ENCODE data around the gene USP9Y.

Gene USP9Y

DNA sequence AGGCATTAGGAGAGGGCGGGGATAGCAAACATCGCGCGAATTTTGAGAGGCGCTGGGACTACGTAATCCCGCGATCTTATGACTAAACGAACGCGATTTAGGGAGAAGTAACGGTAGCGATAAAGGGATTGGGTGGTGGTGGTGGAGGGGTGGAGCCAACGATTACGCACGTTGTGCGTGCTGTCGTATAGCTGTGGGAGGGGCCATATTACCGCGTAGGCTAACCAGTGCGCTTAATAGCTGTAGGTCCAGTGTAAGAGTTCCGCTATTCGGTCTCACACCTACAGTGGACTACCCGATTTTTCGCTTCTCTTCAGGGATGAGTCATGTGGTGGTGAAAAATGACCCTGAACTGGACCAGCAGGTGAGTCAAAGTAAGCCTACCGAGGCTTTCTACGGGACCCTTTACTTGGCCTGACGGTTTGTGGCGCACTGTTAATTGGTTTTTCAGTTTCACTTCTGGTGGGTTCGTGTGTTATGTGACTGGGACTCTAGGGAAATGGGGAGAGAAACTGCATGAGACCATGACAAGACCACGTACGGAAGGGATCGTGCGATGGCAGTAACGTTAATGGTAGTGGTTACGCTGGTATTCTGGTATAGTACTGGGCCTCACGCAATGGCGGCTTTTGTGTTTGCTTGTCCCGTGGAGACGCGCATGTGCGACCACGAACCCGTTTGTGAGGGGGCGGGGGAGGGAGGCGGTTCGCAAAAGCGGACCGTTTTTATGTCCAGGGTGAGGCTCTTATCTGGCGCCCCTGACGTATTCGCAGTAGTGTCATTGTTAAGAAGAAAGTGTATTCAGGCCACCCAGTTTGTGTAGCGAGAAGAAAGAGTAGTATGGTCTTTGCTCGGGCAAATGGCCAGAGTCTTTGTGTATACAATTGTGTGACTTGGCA lies 203.8 kb downstream of the USP9Y start, which contains the start of gene DDX3Y:
Gene DDX3Y (plus strand): TSS at position 251 of the 899 bp plus-strand sequence. CDS start 69 bp downstream, at position 320.
- no peaks in the 10 kb centered on the region for H3K4me1 ChIP-seq (ENCODE audit: insufficient read depth, low read length)
- H3K27ac ChIP-seq (ENCODE audit: low read length): peak within 1 kb of the TSS; percentile 78
- no peaks in the 10 kb centered on the region for H3K9me3 ChIP-seq (ENCODE audit: insufficient read depth, low read depth, low read length)
- H3K36me3 ChIP-seq (ENCODE audit: insufficient read depth, low read depth, low read length): peaks cover 17% of the 10 kb centered on the region
- H3K4me3 ChIP-seq (ENCODE audit: low read length): peak within 1 kb of the TSS; percentile 96
- no peaks in the 10 kb centered on the region for H3K27me3 ChIP-seq (ENCODE audit: insufficient read depth, low read length)
- peak within 1 kb of the TSS; percentile 97 for H3K9ac ChIP-seq (ENCODE audit: low read depth, low read length)

GRCh38 chrY:12905517-12905872 lies 204.5 kb downstream of the USP9Y start:
- Histone ChIP-seq H3K4me3 (ENCODE audit: low read length) (peak overlapping the region; percentile 96), H3K4me1 (ENCODE audit: insufficient read depth, low read length) (no peaks in the 10 kb centered on the region), H3K27ac (ENCODE audit: low read length) (peak overlapping the region; percentile 78), H3K27me3 (ENCODE audit: insufficient read depth, low read length) (no peaks in the 10 kb centered on the region), H3K9me3 (ENCODE audit: insufficient read depth, low read depth, low read length) (no peaks in the 10 kb centered on the region), H3K36me3 (ENCODE audit: insufficient read depth, low read depth, low read length) (peaks cover 23% of the 10 kb centered on the region), H3K9ac (ENCODE audit: low read depth, low read length) (peak overlapping the region; percentile 97)

DNA sequence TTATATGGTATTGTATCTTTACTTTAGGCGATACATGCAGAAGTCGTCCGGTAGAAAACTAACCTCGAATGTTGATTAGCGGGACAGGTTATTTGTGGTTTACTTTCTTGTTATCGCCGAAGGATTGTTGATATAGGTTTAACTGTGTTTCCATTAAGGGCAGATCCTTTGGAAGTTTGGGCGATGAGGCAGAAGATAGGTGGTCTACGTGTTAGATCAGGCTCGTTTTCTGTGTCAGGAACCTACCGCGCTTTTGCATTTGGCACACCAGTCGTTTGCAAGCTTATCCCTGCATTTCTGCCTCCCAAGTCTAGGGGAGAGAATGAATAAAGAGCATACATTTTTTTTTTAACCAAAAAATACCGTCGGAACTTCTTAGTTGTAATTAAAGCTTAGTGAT lies 204.9 kb downstream of the USP9Y start:
- peak overlapping the region; percentile 78 for H3K27ac ChIP-seq (ENCODE audit: low read length)
- H3K27me3 ChIP-seq (ENCODE audit: insufficient read depth, low read length): no peaks in the 10 kb centered on the region
- H3K9me3 ChIP-seq (ENCODE audit: insufficient read depth, low read depth, low read length): no peaks in the 10 kb centered on the region
- peaks cover 27% of the 10 kb centered on the region for H3K36me3 ChIP-seq (ENCODE audit: insufficient read depth, low read depth, low read length)
- peak overlapping the region; percentile 97 for H3K9ac ChIP-seq (ENCODE audit: low read depth, low read length)
- peak overlapping the region; percentile 96 for H3K4me3 ChIP-seq (ENCODE audit: low read length)
- no peaks in the 10 kb centered on the region for H3K4me1 ChIP-seq (ENCODE audit: insufficient read depth, low read length)

All from iPS-20b (cell line).